ENCODE measurements around the gene SLC4A2. TPM values are rescaled to one million over a fixed set of nuclear protein-coding genes. Genes with fewer than 3 reads are reported as not detected.

Gene SLC4A2
- total RNA-seq, 2 experiments from 2014 or later, result 64.2 to 86.0 TPM

GRCh38 chr7:151091003-151091402 lies 31.6 kb downstream of the SLC4A2 start:
- no TSS peak for BruUV-seq (replicated peaks)
- Histone ChIP-seq H4K20me1 (ENCODE audit: insufficient read depth, low read length) (no peaks in the 10 kb centered on the region; the same call in 1 of the 2 replicates), H3K4me2 (ENCODE audit: low read length) (no peak overlapping the region), H3K9me2 (ENCODE audit: insufficient read depth, low read length) (no peaks in the 10 kb centered on the region), H3K27ac (ENCODE audit: low read depth, low read length, poor library complexity, severe bottlenecking) (no peak overlapping the region), H3K9me3 (ENCODE audit: low read length) (no peaks in the 10 kb centered on the region), H2AFZ (ENCODE audit: low read length) (no peak overlapping the region), H3K79me2 (ENCODE audit: insufficient read depth, low read depth, low read length) (no peaks in the 10 kb centered on the region), H3K4me3 (ENCODE audit: low read depth, low read length, poor library complexity, severe bottlenecking) (no peak overlapping the region), H3K36me3 (ENCODE audit: insufficient read depth, low read length) (no peaks in the 10 kb centered on the region), H3K4me1 (ENCODE audit: insufficient read depth, low read length, poor library complexity, severe bottlenecking) (peaks cover under 1% of the 10 kb centered on the region)
- TF ChIP-seq, protein P1, sequence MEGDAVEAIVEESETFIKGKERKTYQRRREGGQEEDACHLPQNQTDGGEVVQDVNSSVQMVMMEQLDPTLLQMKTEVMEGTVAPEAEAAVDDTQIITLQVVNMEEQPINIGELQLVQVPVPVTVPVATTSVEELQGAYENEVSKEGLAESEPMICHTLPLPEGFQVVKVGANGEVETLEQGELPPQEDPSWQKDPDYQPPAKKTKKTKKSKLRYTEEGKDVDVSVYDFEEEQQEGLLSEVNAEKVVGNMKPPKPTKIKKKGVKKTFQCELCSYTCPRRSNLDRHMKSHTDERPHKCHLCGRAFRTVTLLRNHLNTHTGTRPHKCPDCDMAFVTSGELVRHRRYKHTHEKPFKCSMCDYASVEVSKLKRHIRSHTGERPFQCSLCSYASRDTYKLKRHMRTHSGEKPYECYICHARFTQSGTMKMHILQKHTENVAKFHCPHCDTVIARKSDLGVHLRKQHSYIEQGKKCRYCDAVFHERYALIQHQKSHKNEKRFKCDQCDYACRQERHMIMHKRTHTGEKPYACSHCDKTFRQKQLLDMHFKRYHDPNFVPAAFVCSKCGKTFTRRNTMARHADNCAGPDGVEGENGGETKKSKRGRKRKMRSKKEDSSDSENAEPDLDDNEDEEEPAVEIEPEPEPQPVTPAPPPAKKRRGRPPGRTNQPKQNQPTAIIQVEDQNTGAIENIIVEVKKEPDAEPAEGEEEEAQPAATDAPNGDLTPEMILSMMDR (conservative IDR thresholded peaks at IDR 0.05; ENCODE audit: low read length), result no peak
- no peak for TF ChIP-seq EZH2phosphoT487 (IDR thresholded peaks at IDR 0.05; ENCODE audit: borderline replicate concordance, low read depth, low read length)
- no peak for DNase-seq (ENCODE audit: low spot score)
- CTCF ChIA-PET (ENCODE audit: unreplicated experiment), result no interaction called here
- intact Hi-C loops (cut with micrococcal nuclease; ENCODE audit: unreplicated experiment), result loop anchor here (10.0 kb wide), 1 partner anchor 64 kb away; no protein-coding TSS in a partner anchor
- POLR2A ChIA-PET, result no interaction called here

DNA sequence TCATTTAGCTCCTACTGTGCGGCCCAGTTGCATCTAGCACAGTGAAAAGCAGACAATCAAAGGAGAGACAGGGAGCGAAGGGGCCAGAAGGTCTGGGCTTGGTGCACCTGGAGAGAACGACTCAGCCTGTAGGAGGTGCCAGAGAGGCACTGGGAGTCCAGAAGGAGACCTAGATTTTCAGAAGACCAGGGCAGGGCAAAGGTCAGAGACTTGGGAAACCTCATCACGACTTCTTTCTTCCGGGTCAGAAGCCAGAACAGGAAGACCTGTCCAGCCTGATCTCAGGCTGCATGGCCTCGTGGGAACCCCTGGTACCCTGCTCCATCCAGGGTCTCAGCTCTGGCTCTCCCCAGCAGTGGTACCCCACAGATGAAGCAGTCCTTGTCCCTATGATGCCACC lies 32.0 kb downstream of the SLC4A2 start:
- no TSS peak for BruUV-seq (replicated peaks)
- Histone ChIP-seq H3K79me2 (ENCODE audit: insufficient read depth, low read depth, low read length) (no peaks in the 10 kb centered on the region), H3K4me1 (ENCODE audit: insufficient read depth, low read length, poor library complexity, severe bottlenecking) (no peaks in the 10 kb centered on the region), H4K20me1 (ENCODE audit: insufficient read depth, low read length) (no peaks in the 10 kb centered on the region; the same call in 1 of the 2 replicates), H3K9me2 (ENCODE audit: insufficient read depth, low read length) (no peaks in the 10 kb centered on the region), H2AFZ (ENCODE audit: low read length) (no peak overlapping the region), H3K4me3 (ENCODE audit: low read depth, low read length, poor library complexity, severe bottlenecking) (no peak overlapping the region), H3K9me3 (ENCODE audit: low read length) (no peaks in the 10 kb centered on the region), H3K4me2 (ENCODE audit: low read length) (no peak overlapping the region), H3K36me3 (ENCODE audit: insufficient read depth, low read length) (no peaks in the 10 kb centered on the region), H3K27ac (ENCODE audit: low read depth, low read length, poor library complexity, severe bottlenecking) (no peak overlapping the region)
- intact Hi-C loops (cut with micrococcal nuclease; ENCODE audit: unreplicated experiment), result loop anchor here (10.0 kb wide), 1 partner anchor 63 kb away; no protein-coding TSS in a partner anchor
- TF ChIP-seq, protein P1 (conservative IDR thresholded peaks at IDR 0.05; ENCODE audit: low read length), result peak; percentile 76
- TF ChIP-seq EZH2phosphoT487 (IDR thresholded peaks at IDR 0.05; ENCODE audit: borderline replicate concordance, low read depth, low read length), result no peak
- ChIA-PET POLR2A (no interaction called here), CTCF (ENCODE audit: unreplicated experiment) (no interaction called here)
- peak; percentile 42 for DNase-seq (ENCODE audit: low spot score)

- Histone ChIP-seq H2AFZ (ENCODE audit: low read length) (no peak overlapping the region), H3K79me2 (ENCODE audit: insufficient read depth, low read depth, low read length) (no peaks in the 10 kb centered on the region), H3K4me1 (ENCODE audit: insufficient read depth, low read length, poor library complexity, severe bottlenecking) (no peaks in the 10 kb centered on the region), H3K9me3 (ENCODE audit: low read length) (no peaks in the 10 kb centered on the region), H4K20me1 (ENCODE audit: insufficient read depth, low read length) (no peaks in the 10 kb centered on the region; the same call in 1 of the 2 replicates), H3K9me2 (ENCODE audit: insufficient read depth, low read length) (no peaks in the 10 kb centered on the region), H3K4me3 (ENCODE audit: low read depth, low read length, poor library complexity, severe bottlenecking) (no peak overlapping the region), H3K4me2 (ENCODE audit: low read length) (no peak overlapping the region), H3K36me3 (ENCODE audit: insufficient read depth, low read length) (no peaks in the 10 kb centered on the region), H3K27ac (ENCODE audit: low read depth, low read length, poor library complexity, severe bottlenecking) (no peak overlapping the region)
- no peak for DNase-seq (ENCODE audit: low spot score)
- ChIA-PET CTCF (ENCODE audit: unreplicated experiment) (no interaction called here), POLR2A (no interaction called here)
- TF ChIP-seq, protein P1 (conservative IDR thresholded peaks at IDR 0.05; ENCODE audit: low read length), result no peak
- no peak for TF ChIP-seq EZH2phosphoT487 (IDR thresholded peaks at IDR 0.05; ENCODE audit: borderline replicate concordance, low read depth, low read length)
- intact Hi-C loops (cut with micrococcal nuclease; ENCODE audit: unreplicated experiment), result loop anchor here (10.0 kb wide), 1 partner anchor 63 kb away; no protein-coding TSS in a partner anchor
- BruUV-seq (replicated peaks), result no TSS peak
Measured at GRCh38 chr7:151091988-151092387, 32.6 kb downstream of the SLC4A2 start.

Measured in OCI-LY7 (cell line).